Subcutaneous adipose tissue (tissue), 4 donors: ENCODE measurements around the gene RAPGEF6. TPM values are rescaled to one million over a fixed set of nuclear protein-coding genes. Genes with fewer than 3 reads are reported as not detected.

Source experiments
- CTCF ChIP-seq: fragments of 450-650 bp; IDR thresholded peaks from one replicate; pipeline ENCODE4 v1.5.1; 2016; ENCODE audit warnings: low read depth, mild to moderate bottlenecking, control low read depth, antibody characterized with exemption, moderate library complexity
- total RNA-seq, 4 donors: library from RNA; depleted of rRNA; stranded (reverse); fragments of >200 nt; gene quantifications; one replicate each; pipeline ENCODE4 v1.1.0, GENCODE V29; 2016

Gene RAPGEF6
- total RNA-seq, 4 donors from 2014 or later: 18.1 to 26.6 (median 22.0) TPM

DNA sequence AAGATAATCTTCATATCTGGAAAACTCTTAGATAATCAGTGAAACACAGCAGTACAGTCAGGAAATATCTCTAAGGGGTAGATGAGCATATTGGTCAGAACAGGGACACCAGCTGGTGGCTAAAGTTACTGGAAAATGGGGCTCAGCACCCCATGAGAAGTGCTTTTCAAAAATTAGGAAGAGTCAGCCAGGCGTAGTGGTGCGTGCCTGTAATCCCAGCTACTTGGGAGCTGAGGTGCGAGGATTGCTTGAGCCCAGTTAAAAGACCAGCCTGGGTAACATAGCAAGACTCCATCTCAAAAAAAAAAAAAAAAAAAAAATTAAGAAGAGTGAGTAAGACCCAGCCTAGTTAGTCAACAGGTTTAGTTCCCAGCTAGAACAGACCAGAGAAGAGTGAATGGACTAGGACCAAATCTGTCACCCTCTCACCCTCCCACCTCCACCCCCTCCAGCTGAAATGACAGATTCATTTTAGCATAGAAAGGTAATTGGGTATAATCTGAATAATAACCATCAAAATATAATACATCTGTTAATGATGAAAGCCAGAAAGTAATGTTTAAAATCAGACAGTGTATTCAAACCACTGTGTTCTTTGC, 250.3 kb downstream of the RAPGEF6 start:
- TF ChIP-seq CTCF: no peak

DNA sequence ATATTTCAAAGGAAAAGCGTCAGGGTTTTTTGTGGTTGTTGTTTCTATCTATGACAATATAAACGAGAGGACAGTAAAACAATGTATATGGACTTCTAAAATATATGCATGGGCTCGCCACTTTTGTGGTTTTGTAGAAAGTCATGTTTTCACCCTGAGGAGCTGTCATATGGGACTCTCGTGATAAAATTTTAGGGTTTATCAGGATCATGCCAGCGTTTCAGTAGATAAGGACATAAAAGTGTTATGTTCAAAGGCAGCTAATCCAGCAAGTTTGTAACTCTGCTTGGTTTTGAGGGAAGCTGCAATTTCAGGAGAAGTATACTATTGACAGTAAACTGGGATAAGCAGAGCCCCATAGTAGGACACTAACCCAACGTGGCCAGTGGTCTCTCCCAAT, 250.9 kb downstream of the RAPGEF6 start:
- no peak for TF ChIP-seq CTCF

DNA sequence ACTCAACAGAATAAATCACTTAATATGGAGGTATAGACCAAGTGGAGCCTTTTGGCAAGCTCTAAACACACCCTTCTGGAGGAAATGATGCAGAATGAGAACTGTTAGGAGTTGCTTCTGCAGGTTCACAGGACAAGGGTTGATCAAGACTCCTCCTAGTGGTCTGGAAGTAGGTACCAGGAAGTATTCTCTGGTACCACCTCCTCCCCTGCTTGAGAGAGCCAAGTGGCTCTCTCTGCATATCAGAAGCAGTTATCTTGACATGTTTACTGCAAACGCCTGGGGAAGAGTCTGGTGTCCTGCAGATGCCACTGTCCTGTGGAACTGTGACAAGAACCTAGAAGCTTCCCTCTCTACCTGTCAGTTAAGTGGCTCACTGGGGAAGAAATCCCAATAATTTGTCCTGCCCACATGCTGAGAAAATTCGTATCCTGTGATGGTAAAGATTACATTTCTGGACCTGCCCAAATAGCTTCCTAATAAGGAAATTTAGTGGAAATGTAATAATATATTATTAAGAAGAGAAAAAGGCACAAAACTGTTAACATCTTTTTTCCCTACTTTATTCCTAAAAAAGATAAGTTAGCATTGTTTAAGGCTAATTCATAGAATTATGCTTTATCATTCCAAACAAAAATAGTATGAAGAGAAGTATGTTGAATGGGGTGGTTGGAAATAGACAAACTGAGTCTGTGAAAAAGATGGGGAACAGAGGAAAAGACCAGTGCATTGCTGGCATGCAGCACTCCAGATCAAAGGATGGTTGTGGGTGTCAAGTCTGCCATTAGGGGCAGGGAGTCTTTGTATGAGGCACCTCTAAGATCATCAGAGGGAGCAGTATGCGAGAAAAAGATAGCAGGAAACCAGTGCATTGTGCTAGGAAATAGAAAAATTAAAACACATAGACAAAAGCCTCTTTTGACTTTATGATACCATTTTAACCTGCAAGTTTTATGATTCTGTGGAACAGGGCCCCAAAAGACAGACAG, 252.3 kb downstream of the RAPGEF6 start:
- no peak for TF ChIP-seq CTCF

DNA sequence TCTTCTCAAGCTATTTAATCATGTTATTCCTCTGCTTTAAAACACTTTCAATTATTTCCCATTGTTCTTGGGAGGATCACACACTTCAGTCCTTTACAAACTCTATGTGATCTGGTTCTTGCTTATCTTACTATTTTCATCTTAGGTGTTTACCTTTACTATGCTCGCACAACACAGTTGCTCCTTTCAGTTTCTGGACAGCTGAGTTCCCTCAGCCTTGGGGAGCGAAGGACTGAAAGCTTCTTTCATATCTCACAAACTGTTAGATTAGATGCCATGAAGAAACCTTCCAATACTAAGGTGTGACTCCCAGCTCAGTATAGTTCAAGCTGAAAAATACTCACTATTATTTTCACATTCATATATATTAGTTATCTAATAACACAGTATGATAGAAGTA, 253.3 kb downstream of the RAPGEF6 start:
- no peak for TF ChIP-seq CTCF

GRCh38 chr5:131381021-131381420, 254.0 kb downstream of the RAPGEF6 start:
- TF ChIP-seq CTCF: no peak

DNA sequence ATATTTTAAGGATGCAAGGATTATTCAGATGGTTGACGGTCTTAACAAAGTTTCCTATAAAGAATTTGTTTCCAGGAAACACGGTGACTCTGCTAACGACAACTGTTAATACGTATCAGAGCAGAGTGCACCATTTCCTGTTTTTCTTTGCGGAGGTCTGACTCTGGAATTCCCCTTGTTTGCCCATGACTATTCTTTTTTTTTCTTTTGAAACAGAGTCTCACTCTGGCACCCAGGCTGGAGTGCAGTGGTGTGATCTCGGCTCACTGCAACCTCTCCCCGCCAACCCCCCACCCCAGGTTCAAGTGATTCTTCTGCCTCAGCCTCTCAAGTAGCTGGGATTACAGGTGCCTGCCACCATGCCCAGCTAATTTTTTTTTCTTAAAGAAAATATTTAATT, 255.3 kb downstream of the RAPGEF6 start:
- no peak for TF ChIP-seq CTCF

DNA sequence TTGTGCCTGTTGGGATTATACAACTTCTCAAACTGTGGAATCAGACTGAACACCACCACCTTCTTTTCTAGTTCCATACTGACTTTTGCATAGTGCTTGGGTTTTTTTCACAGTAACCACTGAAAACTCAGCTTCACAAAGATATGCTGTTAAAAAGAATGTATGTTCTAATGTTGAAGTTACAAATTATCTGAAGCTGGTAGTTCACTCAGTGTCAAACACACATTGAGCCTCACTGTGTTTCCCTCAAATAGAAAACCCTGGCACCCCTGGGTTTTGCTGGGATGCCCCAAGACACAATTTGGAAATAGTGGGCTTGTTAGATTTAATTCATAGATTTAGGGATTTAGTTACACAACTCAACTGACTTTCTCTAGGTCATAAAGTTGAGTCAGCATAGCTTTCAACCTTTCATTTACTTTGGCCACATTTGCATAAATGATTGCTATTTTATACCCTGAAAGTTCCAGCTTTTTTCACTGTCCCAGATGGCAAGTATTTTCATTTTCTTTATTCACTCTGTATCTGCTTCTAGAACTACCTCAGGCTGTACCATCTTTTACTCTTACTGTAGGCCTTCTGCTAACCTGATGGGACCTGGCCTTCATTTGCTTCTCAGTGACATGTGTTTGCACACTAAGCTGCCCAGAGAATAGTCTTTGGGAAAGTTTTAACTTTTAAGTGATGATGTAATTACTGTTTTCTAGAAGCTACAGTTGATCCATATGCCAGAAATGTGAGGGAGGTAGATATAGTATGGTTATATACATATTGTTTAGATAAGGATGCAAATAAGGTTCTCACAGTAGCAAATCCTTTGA, 256.1 kb downstream of the RAPGEF6 start:
- no peak for TF ChIP-seq CTCF
